Mammary epithelial cell (primary cell): ENCODE measurements around the gene PLA2G4E.

ENCODE experiments used
- CTCF ChIP-seq, 2 donors: IDR thresholded peaks in 1 of 2; conservative IDR thresholded peaks in 1 of 2; 2 replicates each; pipeline ENCODE4 v1.5.1; 2011 to 2012; ENCODE audit warnings: inconsistent platforms in 2 of 2, low read length in 2 of 2, mild to moderate bottlenecking in 2 of 2, control low read depth in 1 of 2, low read depth in 1 of 2; ENCODE audit not compliant: insufficient read depth in 1 of 2; ENCODE audit errors: extremely low read depth in 1 of 2
- EZH2 ChIP-seq: IDR thresholded peaks from 2 replicates; pipeline ENCODE4 v1.6.1; 2012; ENCODE audit warnings: low read length, inconsistent platforms, borderline replicate concordance

DNA sequence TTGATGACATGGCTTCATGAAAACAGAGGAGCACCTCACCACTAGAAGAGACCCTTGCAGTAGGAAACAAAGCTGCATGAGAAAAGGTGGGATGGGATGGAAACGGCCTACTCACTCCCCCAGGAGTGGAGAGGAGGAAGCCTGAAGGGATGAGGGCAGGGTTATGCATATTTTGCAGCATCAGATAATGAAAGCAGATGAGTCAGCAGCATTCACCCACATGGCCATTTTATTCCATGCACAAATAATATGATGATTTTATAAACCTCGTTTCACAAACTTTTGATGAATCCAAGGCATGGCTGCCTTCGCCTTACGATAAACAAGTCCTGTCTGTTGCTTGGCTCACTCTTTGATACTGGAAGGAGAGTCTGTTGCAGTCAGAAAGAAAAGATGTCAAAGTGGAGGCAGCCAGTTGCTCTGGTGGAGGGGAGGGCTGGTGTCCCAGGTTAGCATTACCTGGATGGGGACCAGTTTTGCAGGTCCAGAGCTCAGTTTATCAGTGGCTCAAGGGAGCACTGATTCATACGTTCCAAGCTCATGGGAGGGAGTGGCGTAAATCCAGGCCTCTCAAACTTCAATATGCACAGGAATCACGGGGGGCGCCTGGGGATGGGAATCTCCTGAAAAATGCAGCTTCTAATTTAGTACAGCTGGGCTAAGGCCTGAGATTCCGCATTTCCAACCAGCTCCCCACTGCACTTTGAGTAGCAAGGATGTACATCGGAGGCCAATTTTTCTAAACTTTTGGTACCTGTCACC is 39.3 kb downstream of the PLA2G4E start:
- no peak for TF ChIP-seq CTCF (conservative IDR thresholded peaks at IDR 0.05 in 1 of 2, IDR thresholded peaks at IDR 0.05 in 1 of 2; ENCODE audit: extremely low read depth in 1 of 2, insufficient read depth in 1 of 2, low read depth in 1 of 2, low read length in 2 of 2)
- TF ChIP-seq EZH2, result no peak
